DOHH2 (cell line): ENCODE measurements around the gene FCN1.

Source experiments
- CTCF ChIP-seq: fragments of 200-600 bp; sonication (generic); IDR thresholded peaks from one replicate; pipeline ENCODE4 v1.5.1; 2014; ENCODE audit warnings: antibody characterized with exemption, mild to moderate bottlenecking, low read depth, low read length; ENCODE audit not compliant: poor library complexity, severe bottlenecking
- EZH2phosphoT487 ChIP-seq: fragments of 200-600 bp; sonication (generic); IDR thresholded peaks from 2 replicates; pipeline ENCODE4 v1.6.1; 2017; ENCODE audit warnings: borderline replicate concordance, mild to moderate bottlenecking, antibody characterized with exemption, low read length, moderate library complexity, mixed read lengths

DNA sequence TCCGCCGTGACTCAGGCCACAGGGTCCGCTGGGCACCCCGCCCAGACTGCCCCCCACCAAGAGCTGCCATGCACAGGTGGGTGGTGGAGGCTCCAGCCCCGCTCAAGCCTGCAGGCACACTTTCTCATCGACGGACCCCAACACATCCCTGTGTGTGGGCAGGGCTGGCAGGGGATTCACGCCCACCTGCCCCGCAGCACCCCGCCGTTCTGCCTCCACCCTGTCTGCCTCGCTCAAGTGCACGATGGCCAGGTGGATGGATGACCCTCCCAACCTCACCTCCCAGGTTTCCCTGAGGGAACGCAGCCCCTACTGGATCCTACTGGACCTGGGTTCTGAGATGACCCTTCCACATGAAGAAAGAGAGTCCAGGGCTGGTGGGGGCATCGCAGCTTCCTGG is 26.1 kb upstream of the FCN1 start:
- TF ChIP-seq CTCF (no peak), EZH2phosphoT487 (no peak)
